Mammary epithelial cell (primary cell): ENCODE results near the gene CHMP6.

Experiments used
- CTCF ChIP-seq, 2 donors: IDR thresholded peaks in 1 of 2; conservative IDR thresholded peaks in 1 of 2; 2 replicates each; pipeline ENCODE4 v1.5.1; 2011 to 2012; ENCODE audit warnings: inconsistent platforms in 2 of 2, low read length in 2 of 2, mild to moderate bottlenecking in 2 of 2, control low read depth in 1 of 2, low read depth in 1 of 2; ENCODE audit not compliant: insufficient read depth in 1 of 2; ENCODE audit errors: extremely low read depth in 1 of 2
- EZH2 ChIP-seq: IDR thresholded peaks from 2 replicates; pipeline ENCODE4 v1.6.1; 2012; ENCODE audit warnings: low read length, inconsistent platforms, borderline replicate concordance

- TF ChIP-seq CTCF (conservative IDR thresholded peaks at IDR 0.05 in 1 of 2, IDR thresholded peaks at IDR 0.05 in 1 of 2; ENCODE audit: extremely low read depth in 1 of 2, insufficient read depth in 1 of 2, low read depth in 1 of 2, low read length in 2 of 2) (no peak), EZH2 (no peak)
These were observed 51.0 kb downstream of the CHMP6 start for GRCh38 chr17:81042606-81043005.
